Neural cell (in vitro differentiated cells): ENCODE measurements around the gene PHLDB2. TPM values are rescaled to one million over a fixed set of nuclear protein-coding genes. Genes with fewer than 3 reads are reported as not detected.

Experiments
- H2AFZ ChIP-seq: fragments of 200-600, 300-800 bp; sonication (generic), shearing (Covaris generic); 2 replicates; pipeline ENCODE4 v1.6.0; 2014; ENCODE audit warnings: low read depth, mild to moderate bottlenecking, antibody characterized with exemption, low read length, moderate library complexity
- H3F3A ChIP-seq: fragments of 200-600 bp; shearing (Covaris generic); 2 replicates; pipeline ENCODE4 v1.6.1; 2016; ENCODE audit warnings: mild to moderate bottlenecking, moderate library complexity, mixed read lengths, antibody characterized with exemption, low read length; ENCODE audit not compliant: insufficient read depth, poor library complexity, severe bottlenecking
- H3K27ac ChIP-seq: fragments of 200-600, 300-800 bp; sonication (generic), shearing (Covaris generic); 2 replicates; pipeline ENCODE4 v1.5.1; 2014; ENCODE audit warnings: mild to moderate bottlenecking, low read length, moderate library complexity
- H3K27me3 ChIP-seq: fragments of 300-800, 200-600 bp; sonication (generic), shearing (Covaris generic); 2 replicates; pipeline ENCODE4 v1.6.0; 2014; ENCODE audit warnings: mild to moderate bottlenecking, low read depth, low read length, moderate library complexity; ENCODE audit not compliant: insufficient read depth
- H3K36me3 ChIP-seq: fragments of 300-800, 200-600 bp; sonication (generic), shearing (Covaris generic); 2 replicates; pipeline ENCODE4 v1.5.1; 2014; ENCODE audit warnings: mild to moderate bottlenecking, antibody characterized with exemption, low read length, moderate library complexity; ENCODE audit not compliant: insufficient read depth
- H3K4me2 ChIP-seq: fragments of 300-800, 200-600 bp; sonication (generic), shearing (Covaris generic); 2 replicates; pipeline ENCODE4 v1.6.0; 2014; ENCODE audit warnings: mild to moderate bottlenecking, low read length
- H3K4me3 ChIP-seq: fragments of 300-800, 200-600 bp; sonication (generic), shearing (Covaris generic); 2 replicates; pipeline ENCODE4 v1.5.1; 2014; ENCODE audit warnings: mild to moderate bottlenecking, low read length, moderate library complexity
- H3K79me2 ChIP-seq: fragments of 200-600 bp; shearing (Covaris generic); replicated peaks from 2 replicates; pipeline ENCODE4 v1.6.0; 2014; ENCODE audit warnings: mild to moderate bottlenecking, low read length, moderate library complexity; ENCODE audit not compliant: insufficient read depth
- H3K9ac ChIP-seq: fragments of 300-800, 200-600 bp; sonication (generic), shearing (Covaris generic); 2 replicates; pipeline ENCODE4 v1.6.1; 2016; ENCODE audit warnings: mild to moderate bottlenecking, low read length, mixed read lengths
- H3K9me2 ChIP-seq: fragments of 200-600 bp; shearing (Covaris generic); 2 replicates; pipeline ENCODE4 v1.6.1; 2016; ENCODE audit warnings: mild to moderate bottlenecking, low read length, mixed read lengths; ENCODE audit not compliant: insufficient read depth
- H3K9me3 ChIP-seq: fragments of 200-600, 300-800 bp; sonication (generic), shearing (Covaris generic); 2 replicates; pipeline ENCODE4 v1.6.1; 2016; ENCODE audit warnings: mild to moderate bottlenecking, mixed run types, low read length, moderate library complexity, mixed read lengths
- H4K20me1 ChIP-seq: fragments of 200-600 bp; shearing (Covaris generic); 2 replicates; pipeline ENCODE4 v1.6.1; 2016; ENCODE audit warnings: mild to moderate bottlenecking, mixed run types; ENCODE audit not compliant: insufficient read depth
- EP300 ChIP-seq: fragments of 450-650 bp; conservative IDR thresholded peaks from 2 replicates; pipeline ENCODE4 v1.6.1; 2014; ENCODE audit warnings: antibody characterized with exemption, mild to moderate bottlenecking, moderate library complexity; ENCODE audit not compliant: poor library complexity, severe bottlenecking
- EZH2 ChIP-seq: fragments of 200-600, 300-800 bp; shearing (Covaris generic), sonication (generic); IDR thresholded peaks from 2 replicates; pipeline ENCODE4 v1.6.1; 2014; ENCODE audit warnings: antibody characterized with exemption, low read length, borderline replicate concordance, mild to moderate bottlenecking; ENCODE audit not compliant: insufficient read depth, poor library complexity, severe bottlenecking
- MXI1 ChIP-seq: fragments of 450-650 bp; conservative IDR thresholded peaks from 2 replicates; pipeline ENCODE4 v1.6.1; 2014; ENCODE audit warnings: antibody characterized with exemption, mild to moderate bottlenecking; ENCODE audit not compliant: poor library complexity, severe bottlenecking
- POLR2AphosphoS5 ChIP-seq: IDR thresholded peaks from 2 replicates; pipeline ENCODE4 v1.6.1; 2012
- RAD21 ChIP-seq: fragments of 450-650 bp; conservative IDR thresholded peaks from 2 replicates; pipeline ENCODE4 v1.6.1; 2014; ENCODE audit warnings: antibody characterized with exemption, mild to moderate bottlenecking, moderate library complexity
- SMC3 ChIP-seq: fragments of 450-650 bp; conservative IDR thresholded peaks from 2 replicates; pipeline ENCODE4 v1.6.1; 2014; ENCODE audit warnings: antibody characterized with exemption, mild to moderate bottlenecking, moderate library complexity; ENCODE audit not compliant: poor library complexity
- TAF1 ChIP-seq: IDR thresholded peaks from 2 replicates; pipeline ENCODE4 v1.6.1; 2012; ENCODE audit warnings: low read depth
- polyA plus RNA-seq: library from polyadenylated mRNA; depleted of rRNA; stranded (reverse); fragments of >200 nt; gene quantifications from 2 replicates; pipeline ENCODE4 v1.2.3, GENCODE V29; 2014
- TF ChIP-seq, protein P1 (sequence below): IDR thresholded peaks from 2 replicates; pipeline ENCODE4 v1.6.1; 2012; ENCODE audit warnings: borderline replicate concordance
- TF ChIP-seq, protein P2 (sequence below): fragments of 450-650 bp; IDR thresholded peaks from 2 replicates; pipeline ENCODE4 v1.5.1; 2014; ENCODE audit warnings: antibody characterized with exemption, mild to moderate bottlenecking, moderate library complexity; ENCODE audit not compliant: poor library complexity, severe bottlenecking

The PHLDB2 gene
- polyA plus RNA-seq, 1 donor from 2014 or later, result 1.4 TPM

DNA sequence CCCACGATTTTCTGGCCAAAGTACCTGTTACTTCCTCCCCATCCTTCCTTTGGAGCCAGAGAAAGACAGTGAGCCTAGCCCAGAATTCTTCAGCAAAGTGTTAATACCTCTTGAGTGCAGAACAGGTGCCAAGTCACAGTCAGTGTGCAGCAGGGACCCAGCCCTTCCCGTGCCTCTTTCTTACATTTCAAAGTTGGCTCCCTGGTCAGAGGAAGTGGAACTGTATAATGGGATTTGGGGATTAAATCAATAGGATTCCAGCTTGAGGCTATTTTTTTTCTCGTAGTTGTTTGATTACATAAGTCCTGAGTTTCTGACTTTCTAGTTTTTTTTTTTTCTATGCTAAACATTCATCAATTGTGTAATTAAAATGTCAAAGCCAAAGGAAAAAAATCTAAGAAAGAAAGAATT is 67.2 kb downstream of the PHLDB2 start:
- H3K9ac ChIP-seq, result no peak overlapping the region
- no peaks in the 10 kb centered on the region for H3K9me2 ChIP-seq
- no peak for TF ChIP-seq EP300
- TF ChIP-seq RAD21, result no peak
- TF ChIP-seq, protein P1, sequence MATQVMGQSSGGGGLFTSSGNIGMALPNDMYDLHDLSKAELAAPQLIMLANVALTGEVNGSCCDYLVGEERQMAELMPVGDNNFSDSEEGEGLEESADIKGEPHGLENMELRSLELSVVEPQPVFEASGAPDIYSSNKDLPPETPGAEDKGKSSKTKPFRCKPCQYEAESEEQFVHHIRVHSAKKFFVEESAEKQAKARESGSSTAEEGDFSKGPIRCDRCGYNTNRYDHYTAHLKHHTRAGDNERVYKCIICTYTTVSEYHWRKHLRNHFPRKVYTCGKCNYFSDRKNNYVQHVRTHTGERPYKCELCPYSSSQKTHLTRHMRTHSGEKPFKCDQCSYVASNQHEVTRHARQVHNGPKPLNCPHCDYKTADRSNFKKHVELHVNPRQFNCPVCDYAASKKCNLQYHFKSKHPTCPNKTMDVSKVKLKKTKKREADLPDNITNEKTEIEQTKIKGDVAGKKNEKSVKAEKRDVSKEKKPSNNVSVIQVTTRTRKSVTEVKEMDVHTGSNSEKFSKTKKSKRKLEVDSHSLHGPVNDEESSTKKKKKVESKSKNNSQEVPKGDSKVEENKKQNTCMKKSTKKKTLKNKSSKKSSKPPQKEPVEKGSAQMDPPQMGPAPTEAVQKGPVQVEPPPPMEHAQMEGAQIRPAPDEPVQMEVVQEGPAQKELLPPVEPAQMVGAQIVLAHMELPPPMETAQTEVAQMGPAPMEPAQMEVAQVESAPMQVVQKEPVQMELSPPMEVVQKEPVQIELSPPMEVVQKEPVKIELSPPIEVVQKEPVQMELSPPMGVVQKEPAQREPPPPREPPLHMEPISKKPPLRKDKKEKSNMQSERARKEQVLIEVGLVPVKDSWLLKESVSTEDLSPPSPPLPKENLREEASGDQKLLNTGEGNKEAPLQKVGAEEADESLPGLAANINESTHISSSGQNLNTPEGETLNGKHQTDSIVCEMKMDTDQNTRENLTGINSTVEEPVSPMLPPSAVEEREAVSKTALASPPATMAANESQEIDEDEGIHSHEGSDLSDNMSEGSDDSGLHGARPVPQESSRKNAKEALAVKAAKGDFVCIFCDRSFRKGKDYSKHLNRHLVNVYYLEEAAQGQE, result no peak
- TF ChIP-seq, protein P2, sequence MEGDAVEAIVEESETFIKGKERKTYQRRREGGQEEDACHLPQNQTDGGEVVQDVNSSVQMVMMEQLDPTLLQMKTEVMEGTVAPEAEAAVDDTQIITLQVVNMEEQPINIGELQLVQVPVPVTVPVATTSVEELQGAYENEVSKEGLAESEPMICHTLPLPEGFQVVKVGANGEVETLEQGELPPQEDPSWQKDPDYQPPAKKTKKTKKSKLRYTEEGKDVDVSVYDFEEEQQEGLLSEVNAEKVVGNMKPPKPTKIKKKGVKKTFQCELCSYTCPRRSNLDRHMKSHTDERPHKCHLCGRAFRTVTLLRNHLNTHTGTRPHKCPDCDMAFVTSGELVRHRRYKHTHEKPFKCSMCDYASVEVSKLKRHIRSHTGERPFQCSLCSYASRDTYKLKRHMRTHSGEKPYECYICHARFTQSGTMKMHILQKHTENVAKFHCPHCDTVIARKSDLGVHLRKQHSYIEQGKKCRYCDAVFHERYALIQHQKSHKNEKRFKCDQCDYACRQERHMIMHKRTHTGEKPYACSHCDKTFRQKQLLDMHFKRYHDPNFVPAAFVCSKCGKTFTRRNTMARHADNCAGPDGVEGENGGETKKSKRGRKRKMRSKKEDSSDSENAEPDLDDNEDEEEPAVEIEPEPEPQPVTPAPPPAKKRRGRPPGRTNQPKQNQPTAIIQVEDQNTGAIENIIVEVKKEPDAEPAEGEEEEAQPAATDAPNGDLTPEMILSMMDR, result no peak
- TF ChIP-seq TAF1, result no peak
- H3K27ac ChIP-seq, result no peak overlapping the region
- no peaks in the 10 kb centered on the region for H3K9me3 ChIP-seq
- H3K27me3 ChIP-seq, result no peaks in the 10 kb centered on the region
- no peaks in the 10 kb centered on the region for H3K36me3 ChIP-seq
- no peaks in the 10 kb centered on the region for H3F3A ChIP-seq
- no peak overlapping the region for H3K4me2 ChIP-seq
- H4K20me1 ChIP-seq, result no peaks in the 10 kb centered on the region
- H3K79me2 ChIP-seq, result no peaks in the 10 kb centered on the region
- no peak overlapping the region for H3K4me3 ChIP-seq
- H2AFZ ChIP-seq, result no peak overlapping the region

DNA sequence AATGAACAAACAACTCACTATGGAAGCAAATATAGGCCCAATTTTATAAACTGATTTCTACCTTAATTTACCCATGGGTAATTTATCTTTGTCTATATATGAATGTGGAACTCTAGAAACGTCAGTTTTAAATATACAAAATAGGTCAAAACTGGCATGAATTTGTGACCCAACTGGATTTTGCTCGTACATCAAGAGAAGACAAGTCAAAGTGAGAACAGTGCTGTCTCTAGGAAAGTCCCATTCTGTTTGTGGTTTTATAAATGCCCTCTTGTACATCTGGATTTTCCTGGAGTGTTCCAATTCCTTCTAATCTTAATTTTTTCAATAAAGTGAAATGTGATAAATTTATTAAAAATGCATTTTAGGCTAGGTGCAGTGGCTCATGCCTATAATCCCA is 69.5 kb downstream of the PHLDB2 start:
- H4K20me1 ChIP-seq, result no peaks in the 10 kb centered on the region
- no peak overlapping the region for H3K4me2 ChIP-seq
- H3K9me2 ChIP-seq, result no peaks in the 10 kb centered on the region
- no peak overlapping the region for H3K9ac ChIP-seq
- no peaks in the 10 kb centered on the region for H3F3A ChIP-seq
- TF ChIP-seq RAD21 (no peak), EP300 (no peak), EZH2 (no peak), POLR2AphosphoS5 (no peak), MXI1 (no peak), TAF1 (no peak), SMC3 (no peak)
- TF ChIP-seq, protein P2, result no peak
- TF ChIP-seq, protein P1, result no peak
- H3K79me2 ChIP-seq, result no peaks in the 10 kb centered on the region
- no peaks in the 10 kb centered on the region for H3K36me3 ChIP-seq
- no peak overlapping the region for H3K4me3 ChIP-seq
- no peaks in the 10 kb centered on the region for H3K9me3 ChIP-seq
- no peak overlapping the region for H2AFZ ChIP-seq
- H3K27ac ChIP-seq, result no peak overlapping the region
- H3K27me3 ChIP-seq, result no peaks in the 10 kb centered on the region
